Stomach (tissue), 9 donors: Measurements from ENCODE around the gene SF3B6. TPM values are rescaled to one million over a fixed set of nuclear protein-coding genes. Genes with fewer than 3 reads are reported as not detected.
A peak's percentile ranks its signal among the peaks of the same experiment; 100 is the strongest.

Source experiments
- DNase-seq, 2 donors: peaks; one replicate each; pipeline versions ENCODE4 v3.0.0 to v3.0.0-alpha.2; 2013 to 2019
- H3K27ac ChIP-seq, 5 donors: fragments of 200-600 bp in 4 of 5; sonication (generic) in 4 of 5; one replicate each; pipeline ENCODE4 v1.5.1; 2013 to 2019; ENCODE audit warnings: mild to moderate bottlenecking in 1 of 5, moderate library complexity in 1 of 5
- H3K27me3 ChIP-seq, 3 donors: fragments of 200-600 bp; sonication (generic); one replicate each; pipeline ENCODE4 v1.5.1; 2017 to 2019; ENCODE audit warnings: mixed run types in 1 of 3
- H3K36me3 ChIP-seq, 4 donors: fragments of 200-600 bp; sonication (generic); 1 replicate in 3 of 4; 2 replicates in 1 of 4; pipeline ENCODE4 v1.5.1; 2016 to 2019
- H3K4me1 ChIP-seq, 4 donors: fragments of 200-600 bp; sonication (generic); one replicate each; pipeline ENCODE4 v1.5.1; 2016 to 2019
- H3K4me3 ChIP-seq, 4 donors: fragments of 200-600 bp; sonication (generic) in 3 of 4; one replicate each; pipeline ENCODE4 v1.5.1; 2016 to 2019; ENCODE audit warnings: mild to moderate bottlenecking in 1 of 4
- H3K9me3 ChIP-seq, 4 donors: fragments of 200-600 bp; sonication (generic); one replicate each; pipeline ENCODE4 v1.5.1; 2016 to 2019
- EP300 ChIP-seq: sonication (generic); formaldehyde crosslinking; IDR thresholded peaks from one replicate; pipeline ENCODE4 v1.6.1; 2017; ENCODE audit warnings: antibody characterized with exemption
- POLR2A ChIP-seq, 4 donors: fragments of 450-650 bp; IDR thresholded peaks; one replicate each; pipeline ENCODE4 v1.6.1; 2016; ENCODE audit warnings: antibody characterized with exemption in 4 of 4, control low read depth in 2 of 4, mild to moderate bottlenecking in 1 of 4, moderate library complexity in 1 of 4
- POLR2AphosphoS5 ChIP-seq, 3 donors: sonication (generic); formaldehyde crosslinking; IDR thresholded peaks; one replicate each; pipeline ENCODE4 v1.6.1; 2016; ENCODE audit warnings: antibody characterized with exemption in 3 of 3
- WGBS, 5 donors: extraction: QIAGEN DNeasy Blood & Tissue Kit in 3 of 5; methylation state at CpG; one replicate each; pipeline versions ENCODE4 v1.1.5 to v1.1.7; 2013 to 2018; 5-methylcytosine and 5-hydroxymethylcytosine counted together
- intact Hi-C: fragments of 100-400 bp; cut with DNase I; formaldehyde crosslinking; loops from one replicate; pipeline ENCODE4 v1.15.1; 2023; ENCODE audit warnings: low total_unique reads
- polyA plus RNA-seq, 3 donors: library from polyadenylated mRNA; stranded (reverse); fragments of 200-250 nt; gene quantifications; one replicate each; pipeline ENCODE4 v1.2.3, GENCODE V29; 2013
- total RNA-seq, 5 donors: library from RNA; depleted of rRNA; stranded (reverse); fragments of >200 nt; gene quantifications; one replicate each; pipeline versions ENCODE4 v1.1.0 to v1.2.3, GENCODE V29; 2014 to 2016
- TF ChIP-seq, protein P1 (sequence below), 7 experiments: fragments of 450-650 bp in 4 of 7; fragments of 200-600 bp in 3 of 7; sonication (generic) in 3 of 7; IDR thresholded peaks; one replicate each; pipeline ENCODE4 v1.5.1; 2016 to 2019; ENCODE audit warnings: antibody characterized with exemption in 7 of 7, control low read depth in 2 of 7, mild to moderate bottlenecking in 1 of 7
- donor health status: healthy with polysubstance abuse.
- donor health status: Bipolar disorder and iron deficiency.
- donor health status: healthy.

SF3B6 gene
- total and polyA plus RNA-seq, 8 donors = 18.8 to 139 (median 89.2) TPM

DNA sequence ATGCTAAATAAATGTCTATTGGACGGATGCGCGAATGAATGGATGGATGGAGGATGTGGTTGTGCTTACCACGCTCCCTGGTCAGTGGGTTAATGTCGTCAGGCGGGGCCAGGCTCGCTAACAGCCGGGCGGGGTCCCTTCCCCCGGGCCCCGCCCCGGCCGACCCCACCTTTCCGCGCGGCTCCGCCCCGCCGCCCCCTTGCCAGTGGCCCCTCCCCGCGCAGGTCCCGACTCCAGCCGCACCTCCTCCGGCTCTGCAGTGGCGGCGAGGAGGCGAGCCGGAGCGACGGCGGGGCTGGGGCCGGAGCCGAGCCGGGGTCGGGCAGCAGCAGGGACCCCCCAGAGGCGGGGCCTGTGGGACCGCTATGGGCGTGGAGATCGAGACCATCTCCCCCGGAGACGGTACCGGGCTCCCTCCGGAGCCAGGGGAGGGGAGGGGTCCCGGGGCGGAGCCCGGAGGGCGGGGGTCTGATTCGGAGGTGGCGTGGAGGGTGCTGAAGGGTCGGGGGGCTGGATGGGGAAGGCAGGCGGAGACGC lies 26.6 kb downstream of the SF3B6 start, which contains the start of gene FKBP1B:
Gene FKBP1B (plus strand): TSS at position 257 of the 537 bp plus-strand sequence. CDS start 109 bp downstream, at position 366.
- H3K36me3 ChIP-seq = peaks cover 0 to 7% (median 2%) of the 10 kb centered on the region in 4 donors
- peaks cover 20 to 56% (median 53%) of the 10 kb centered on the region in 4 donors for H3K4me1 ChIP-seq
- H3K4me3 ChIP-seq = peak within 1 kb of the TSS; percentile 66 to 95 (median 80)
- peak within 1 kb of the TSS; percentile 70 to 82 (median 79) for H3K27ac ChIP-seq
- peaks cover 0 to 8% (median 3%) of the 10 kb centered on the region in 3 donors for H3K27me3 ChIP-seq
- TF ChIP-seq EP300 = no peak
- TF ChIP-seq, protein P1, sequence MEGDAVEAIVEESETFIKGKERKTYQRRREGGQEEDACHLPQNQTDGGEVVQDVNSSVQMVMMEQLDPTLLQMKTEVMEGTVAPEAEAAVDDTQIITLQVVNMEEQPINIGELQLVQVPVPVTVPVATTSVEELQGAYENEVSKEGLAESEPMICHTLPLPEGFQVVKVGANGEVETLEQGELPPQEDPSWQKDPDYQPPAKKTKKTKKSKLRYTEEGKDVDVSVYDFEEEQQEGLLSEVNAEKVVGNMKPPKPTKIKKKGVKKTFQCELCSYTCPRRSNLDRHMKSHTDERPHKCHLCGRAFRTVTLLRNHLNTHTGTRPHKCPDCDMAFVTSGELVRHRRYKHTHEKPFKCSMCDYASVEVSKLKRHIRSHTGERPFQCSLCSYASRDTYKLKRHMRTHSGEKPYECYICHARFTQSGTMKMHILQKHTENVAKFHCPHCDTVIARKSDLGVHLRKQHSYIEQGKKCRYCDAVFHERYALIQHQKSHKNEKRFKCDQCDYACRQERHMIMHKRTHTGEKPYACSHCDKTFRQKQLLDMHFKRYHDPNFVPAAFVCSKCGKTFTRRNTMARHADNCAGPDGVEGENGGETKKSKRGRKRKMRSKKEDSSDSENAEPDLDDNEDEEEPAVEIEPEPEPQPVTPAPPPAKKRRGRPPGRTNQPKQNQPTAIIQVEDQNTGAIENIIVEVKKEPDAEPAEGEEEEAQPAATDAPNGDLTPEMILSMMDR (IDR thresholded peaks at IDR 0.05) = no peak
- peak in 2 of 3 donors; percentile 73 to 78 for TF ChIP-seq POLR2AphosphoS5 (IDR thresholded peaks at IDR 0.05)
- no peak for TF ChIP-seq POLR2A (IDR thresholded peaks at IDR 0.05)
- DNase-seq = peak; percentile 80 to 90
- intact Hi-C loops = no loop called here
- peaks cover 0 to 2% (median 0%) of the 10 kb centered on the region in 4 donors for H3K9me3 ChIP-seq
- WGBS, 5 donors = 0 to 1% (median 1%) methylated on average over 18 to 52 of the region's 52 CpGs

DNA sequence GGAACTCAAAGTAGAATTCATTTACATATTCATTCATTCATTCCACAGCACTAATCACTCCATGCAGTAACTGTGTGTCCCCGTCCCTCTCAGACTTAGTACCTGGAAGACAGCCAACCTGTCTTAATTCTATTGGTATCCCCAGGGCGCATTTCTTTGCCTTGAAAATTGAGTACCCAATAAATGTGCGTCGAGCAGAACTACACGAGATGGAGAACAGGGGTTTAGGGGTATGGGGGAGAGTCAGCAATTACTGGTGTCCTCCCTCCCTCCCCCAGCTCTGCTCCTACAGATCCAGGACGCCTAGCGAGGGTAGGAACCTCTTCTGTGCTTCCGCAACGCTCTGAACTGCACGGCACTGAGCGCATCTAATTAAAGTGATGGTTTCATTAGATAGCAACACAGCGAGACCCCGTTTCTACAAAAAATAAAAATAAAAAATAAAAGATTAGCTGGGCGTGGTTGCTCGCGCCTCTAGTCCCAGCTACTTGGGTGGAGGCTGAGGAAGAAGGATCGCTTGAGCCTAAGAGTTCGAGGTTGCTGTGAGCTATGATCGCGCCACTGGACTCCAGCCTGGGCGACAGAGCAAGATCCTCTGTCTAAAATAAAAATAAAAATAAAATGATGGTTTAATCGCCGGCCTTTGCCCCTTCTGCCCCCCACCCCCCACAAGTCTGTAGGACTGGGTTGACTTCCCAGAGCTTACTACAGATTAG lies 27.2 kb downstream of the SF3B6 start:
- intact Hi-C loops = no loop called here
- peaks cover 0 to 8% (median 3%) of the 10 kb centered on the region in 3 donors for H3K27me3 ChIP-seq
- H3K4me1 ChIP-seq = peaks cover 20 to 56% (median 53%) of the 10 kb centered on the region in 4 donors
- 19 to 26% (median 23%) methylated on average over 23 of the region's 23 CpGs for WGBS, 5 donors
- H3K9me3 ChIP-seq = peaks cover 0 to 2% (median 0%) of the 10 kb centered on the region in 4 donors
- H3K27ac ChIP-seq = peak overlapping the region in 4 of 5 donors; percentile 70 to 82 (median 78)
- H3K36me3 ChIP-seq = peaks cover 0 to 1% (median 0%) of the 10 kb centered on the region in 4 donors
- TF ChIP-seq, protein P1 (IDR thresholded peaks at IDR 0.05) = no peak
- TF ChIP-seq POLR2AphosphoS5 (IDR thresholded peaks at IDR 0.05) (no peak), EP300 (no peak), POLR2A (IDR thresholded peaks at IDR 0.05) (no peak)
- DNase-seq = peak in 1 of 2 donors; percentile 15
- peak overlapping the region; percentile 66 to 95 (median 80) for H3K4me3 ChIP-seq

DNA sequence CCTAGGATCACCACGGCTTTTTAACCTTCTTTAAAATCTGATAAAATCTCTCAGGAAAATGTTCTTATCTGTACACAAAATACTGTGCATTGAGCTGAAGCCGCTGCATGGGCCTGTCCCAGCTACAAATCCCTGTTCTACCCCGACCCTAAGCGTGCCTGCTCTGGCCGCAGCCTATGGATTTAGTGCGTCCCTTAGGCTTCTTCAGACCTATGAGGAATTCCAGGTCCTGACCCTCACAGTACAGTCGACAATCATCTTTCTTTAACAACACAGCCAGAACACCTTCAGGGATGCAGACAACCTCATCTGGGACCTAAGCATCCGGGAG lies 28.5 kb downstream of the SF3B6 start:
- Histone ChIP-seq H3K36me3 (no peaks in the 10 kb centered on the region), H3K27ac (peak overlapping the region in 1 of 5 donors; percentile 84), H3K4me3 (peak overlapping the region; percentile 12 to 87 (median 68)), H3K9me3 (peaks cover 0 to 2% (median 0%) of the 10 kb centered on the region in 4 donors), H3K4me1 (peaks cover 20 to 56% (median 53%) of the 10 kb centered on the region in 4 donors), H3K27me3 (peaks cover 0 to 8% (median 3%) of the 10 kb centered on the region in 3 donors)
- TF ChIP-seq POLR2AphosphoS5 (IDR thresholded peaks at IDR 0.05) (no peak), EP300 (no peak), POLR2A (IDR thresholded peaks at IDR 0.05) (no peak)
- TF ChIP-seq, protein P1 (IDR thresholded peaks at IDR 0.05) = no peak
- no peak for DNase-seq
- WGBS, 5 donors = 38 to 44% (median 41%) methylated on average over 8 of the region's 8 CpGs
- intact Hi-C loops = no loop called here

DNA sequence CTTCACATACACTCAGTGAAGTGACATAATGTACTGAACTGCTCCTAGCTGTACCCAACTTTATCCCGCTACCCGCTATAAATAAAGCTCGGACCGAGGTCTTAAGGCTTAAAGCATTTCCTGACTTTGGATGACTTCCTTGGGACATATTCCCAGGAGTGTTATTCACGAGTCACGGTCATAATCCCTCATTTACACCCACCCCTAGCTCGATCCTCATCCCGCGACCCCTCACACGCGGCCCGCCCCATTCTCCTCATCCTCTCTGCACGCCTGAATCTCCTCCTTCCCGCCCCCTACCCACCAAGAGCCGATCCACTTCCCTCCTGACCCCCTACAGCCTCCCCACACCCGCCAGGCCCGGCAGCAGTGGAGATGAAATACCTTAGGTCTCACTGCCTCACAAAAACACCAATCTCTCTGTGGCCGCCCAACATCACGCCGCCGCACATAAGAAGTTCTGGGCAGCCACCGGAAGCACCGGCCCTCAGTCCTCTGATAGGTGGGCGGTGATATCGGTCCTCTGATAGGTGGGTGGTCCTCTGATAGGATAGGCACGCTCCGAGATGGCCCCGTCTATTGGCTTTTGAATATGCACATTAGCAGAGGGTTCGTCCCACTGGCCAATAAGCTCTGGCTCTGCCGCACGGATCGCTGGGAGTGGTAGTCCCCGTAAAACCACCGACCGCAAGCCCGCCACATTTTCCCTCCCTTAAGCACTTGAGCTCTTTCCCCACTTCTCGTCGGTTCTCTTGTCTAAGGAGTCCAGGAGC lies 29.0 kb downstream of the SF3B6 start, which contains the start of gene WDCP:
Gene WDCP (minus strand): TSS at position 462 of the 773 bp plus-strand sequence. CDS start 7,897 bp downstream, outside the sequence.
- H3K9me3 ChIP-seq = peaks cover 0 to 2% (median 0%) of the 10 kb centered on the region in 4 donors
- intact Hi-C loops = no loop called here
- TF ChIP-seq, protein P1 (IDR thresholded peaks at IDR 0.05) = no peak
- TF ChIP-seq POLR2AphosphoS5 (IDR thresholded peaks at IDR 0.05) = peak; percentile 41 to 82 (median 77)
- peak within 1 kb of the TSS; percentile 61 to 87 (median 73) for H3K4me3 ChIP-seq
- H3K27ac ChIP-seq = peak within 1 kb of the TSS; percentile 70 to 85 (median 76)
- H3K27me3 ChIP-seq = peaks cover 0 to 8% (median 3%) of the 10 kb centered on the region in 3 donors
- no peaks in the 10 kb centered on the region for H3K36me3 ChIP-seq
- WGBS, 5 donors = 0 to 1% (median 0%) methylated on average over 29 to 38 of the region's 38 CpGs
- peak; percentile 95 to 99 for DNase-seq
- H3K4me1 ChIP-seq = peaks cover 20 to 56% (median 52%) of the 10 kb centered on the region in 4 donors
